GM12891 (cell line): Measurements from ENCODE around the gene PCDH15.

ENCODE experiments used
- POLR2A ChIP-seq: IDR thresholded peaks from 2 replicates; pipeline ENCODE4 v1.6.1; 2011; ENCODE audit warnings: low read depth, low read length, control low read depth
- POU2F2 ChIP-seq: IDR thresholded peaks from 2 replicates; pipeline ENCODE4 v1.6.1; 2011; ENCODE audit warnings: low read depth, mild to moderate bottlenecking, control low read depth, low read length, moderate library complexity
- TAF1 ChIP-seq: IDR thresholded peaks from 2 replicates; pipeline ENCODE4 v1.6.1; 2011; ENCODE audit warnings: low read depth, low read length, control low read depth

DNA sequence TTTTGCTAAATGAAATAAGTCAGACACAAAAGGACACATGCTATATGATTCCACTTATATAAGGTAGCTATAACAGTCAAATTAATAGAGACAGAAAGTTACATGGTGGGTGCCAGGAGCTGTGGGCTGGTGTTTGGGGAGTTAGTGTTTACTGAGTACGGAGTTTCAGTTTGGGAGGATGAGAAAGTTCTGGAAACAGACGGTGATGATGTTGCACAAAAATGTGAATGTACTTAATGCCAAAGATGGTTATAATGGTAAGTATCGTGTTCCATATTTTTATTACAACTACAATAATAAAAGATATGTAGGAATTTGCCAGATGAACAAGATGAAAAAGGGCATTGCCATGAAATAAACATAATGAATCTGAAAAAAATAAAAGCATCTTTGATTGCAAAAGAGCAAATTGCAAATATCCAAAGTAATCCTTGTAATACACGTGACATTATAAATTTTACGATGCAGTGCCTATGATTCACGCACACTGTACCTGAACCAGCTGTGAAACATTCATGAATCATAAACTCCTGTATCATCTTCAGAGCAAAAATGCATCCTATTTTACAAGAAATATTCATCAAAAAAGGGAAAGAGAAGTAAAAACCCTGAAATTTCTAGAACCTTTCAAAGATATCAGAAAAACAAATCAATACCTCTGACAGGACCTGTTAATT, 676.7 kb downstream of the PCDH15 start:
- TF ChIP-seq TAF1 (no peak), POLR2A (no peak), POU2F2 (no peak)
